ENCODE measurements around the gene ZNF609.

ZNF609 gene

DNA sequence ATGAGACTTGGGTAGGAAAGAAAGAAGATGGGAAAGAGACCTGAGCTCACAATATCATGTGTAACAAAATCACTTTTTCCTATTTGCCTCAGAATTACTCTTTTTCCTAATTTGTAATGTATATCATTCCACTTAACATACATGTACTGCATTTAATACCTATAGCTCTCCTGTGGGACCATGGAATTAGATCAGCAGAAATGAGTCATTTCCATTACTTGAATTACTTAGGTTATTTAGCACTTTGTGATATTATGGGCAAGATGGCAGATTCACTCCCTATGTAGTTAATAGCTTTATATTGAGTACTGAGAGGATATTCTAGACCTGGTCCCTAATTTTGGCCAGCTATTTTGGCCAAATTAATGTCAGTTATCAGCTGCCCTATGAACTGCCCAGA, 70.5 kb downstream of the ZNF609 start:
- Histone ChIP-seq H3K4me3 (ENCODE audit: low read depth in 1 of 5, low read length in 5 of 5) (no peak overlapping the region), H3K27me3 (ENCODE audit: control insufficient read depth in 5 of 5, insufficient read depth in 4 of 5, low read length in 5 of 5) (no peaks in the 10 kb centered on the region), H3K36me3 (ENCODE audit: control insufficient read depth in 5 of 5, insufficient read depth in 5 of 5, low read length in 5 of 5) (peaks cover 0 to 12% (median 5%) of the 10 kb centered on the region in 5 donors), H3K9me3 (ENCODE audit: control insufficient read depth in 5 of 5, low read length in 5 of 5) (no peaks in the 10 kb centered on the region), H3K9ac (ENCODE audit: low read length in 5 of 5) (no peak overlapping the region), H3K4me1 (ENCODE audit: control insufficient read depth in 5 of 5, insufficient read depth in 5 of 5, low read length in 5 of 5) (peaks cover 0 to under 1% (median 0%) of the 10 kb centered on the region in 5 donors), H3K27ac (ENCODE audit: low read depth, low read length) (no peak overlapping the region)

GRCh38 chr15:64532521-64533315, 72.3 kb downstream of the ZNF609 start:
- Histone ChIP-seq H3K4me1 (ENCODE audit: control insufficient read depth in 5 of 5, insufficient read depth in 5 of 5, low read length in 5 of 5) (peaks cover 0 to 6% (median 0%) of the 10 kb centered on the region in 5 donors), H3K36me3 (ENCODE audit: control insufficient read depth in 5 of 5, insufficient read depth in 5 of 5, low read length in 5 of 5) (peaks cover 0 to 12% (median 5%) of the 10 kb centered on the region in 5 donors), H3K27me3 (ENCODE audit: control insufficient read depth in 5 of 5, insufficient read depth in 4 of 5, low read length in 5 of 5) (no peaks in the 10 kb centered on the region), H3K9me3 (ENCODE audit: control insufficient read depth in 5 of 5, low read length in 5 of 5) (no peaks in the 10 kb centered on the region), H3K27ac (ENCODE audit: low read depth, low read length) (no peak overlapping the region), H3K9ac (ENCODE audit: low read length in 5 of 5) (no peak overlapping the region), H3K4me3 (ENCODE audit: low read depth in 1 of 5, low read length in 5 of 5) (no peak overlapping the region)

GRCh38 chr15:64535460-64536243, 75.3 kb downstream of the ZNF609 start:
- H3K4me1 ChIP-seq (ENCODE audit: control insufficient read depth in 5 of 5, insufficient read depth in 5 of 5, low read length in 5 of 5), result peaks cover 0 to 6% (median 0%) of the 10 kb centered on the region in 5 donors
- no peaks in the 10 kb centered on the region for H3K36me3 ChIP-seq (ENCODE audit: control insufficient read depth in 5 of 5, insufficient read depth in 5 of 5, low read length in 5 of 5)
- no peak overlapping the region for H3K27ac ChIP-seq (ENCODE audit: low read depth, low read length)
- no peak overlapping the region for H3K4me3 ChIP-seq (ENCODE audit: low read depth in 1 of 5, low read length in 5 of 5)
- H3K9me3 ChIP-seq (ENCODE audit: control insufficient read depth in 5 of 5, low read length in 5 of 5), result no peaks in the 10 kb centered on the region
- no peak overlapping the region for H3K9ac ChIP-seq (ENCODE audit: low read length in 5 of 5)
- no peaks in the 10 kb centered on the region for H3K27me3 ChIP-seq (ENCODE audit: control insufficient read depth in 5 of 5, insufficient read depth in 4 of 5, low read length in 5 of 5)

- no peak overlapping the region for H3K27ac ChIP-seq (ENCODE audit: low read depth, low read length)
- no peaks in the 10 kb centered on the region for H3K9me3 ChIP-seq (ENCODE audit: control insufficient read depth in 5 of 5, low read length in 5 of 5)
- peaks cover 0 to 6% (median 0%) of the 10 kb centered on the region in 5 donors for H3K4me1 ChIP-seq (ENCODE audit: control insufficient read depth in 5 of 5, insufficient read depth in 5 of 5, low read length in 5 of 5)
- no peaks in the 10 kb centered on the region for H3K27me3 ChIP-seq (ENCODE audit: control insufficient read depth in 5 of 5, insufficient read depth in 4 of 5, low read length in 5 of 5)
- no peak overlapping the region for H3K9ac ChIP-seq (ENCODE audit: low read length in 5 of 5)
- H3K36me3 ChIP-seq (ENCODE audit: control insufficient read depth in 5 of 5, insufficient read depth in 5 of 5, low read length in 5 of 5), result no peaks in the 10 kb centered on the region
- H3K4me3 ChIP-seq (ENCODE audit: low read depth in 1 of 5, low read length in 5 of 5), result no peak overlapping the region
Measured at GRCh38 chr15:64536244-64536836, 76.0 kb downstream of the ZNF609 start.

DNA sequence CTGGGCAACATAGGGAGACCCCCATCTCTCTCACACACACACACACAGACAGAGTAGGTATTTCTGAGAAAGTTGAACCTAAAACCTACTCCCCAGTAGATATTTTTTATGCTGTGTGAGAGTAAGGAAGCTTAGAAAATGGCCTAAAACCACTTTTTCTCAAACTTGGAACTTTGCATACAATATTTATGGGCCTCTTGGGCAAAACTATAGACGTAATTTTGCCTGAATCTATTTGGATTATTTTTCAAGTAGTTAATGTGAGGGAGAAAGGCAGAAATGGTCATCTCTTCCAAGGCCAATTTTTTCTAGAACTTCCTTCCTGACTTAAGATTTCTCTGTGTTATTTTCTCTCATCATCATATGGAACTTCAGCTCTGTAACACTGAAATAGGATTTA, 81.7 kb downstream of the ZNF609 start:
- peaks cover 0 to 3% (median 0%) of the 10 kb centered on the region in 5 donors for H3K36me3 ChIP-seq (ENCODE audit: control insufficient read depth in 5 of 5, insufficient read depth in 5 of 5, low read length in 5 of 5)
- H3K4me3 ChIP-seq (ENCODE audit: low read depth in 1 of 5, low read length in 5 of 5), result no peak overlapping the region
- peaks cover 0 to 2% (median 0%) of the 10 kb centered on the region in 5 donors for H3K4me1 ChIP-seq (ENCODE audit: control insufficient read depth in 5 of 5, insufficient read depth in 5 of 5, low read length in 5 of 5)
- no peak overlapping the region for H3K27ac ChIP-seq (ENCODE audit: low read depth, low read length)
- no peaks in the 10 kb centered on the region for H3K27me3 ChIP-seq (ENCODE audit: control insufficient read depth in 5 of 5, insufficient read depth in 4 of 5, low read length in 5 of 5)
- H3K9me3 ChIP-seq (ENCODE audit: control insufficient read depth in 5 of 5, low read length in 5 of 5), result no peaks in the 10 kb centered on the region
- no peak overlapping the region for H3K9ac ChIP-seq (ENCODE audit: low read length in 5 of 5)

- Histone ChIP-seq H3K36me3 (ENCODE audit: control insufficient read depth in 5 of 5, insufficient read depth in 5 of 5, low read length in 5 of 5) (peaks cover 0 to 3% (median 0%) of the 10 kb centered on the region in 5 donors), H3K4me3 (ENCODE audit: low read depth in 1 of 5, low read length in 5 of 5) (no peak overlapping the region), H3K27me3 (ENCODE audit: control insufficient read depth in 5 of 5, insufficient read depth in 4 of 5, low read length in 5 of 5) (no peaks in the 10 kb centered on the region), H3K4me1 (ENCODE audit: control insufficient read depth in 5 of 5, insufficient read depth in 5 of 5, low read length in 5 of 5) (peaks cover 0 to 2% (median 0%) of the 10 kb centered on the region in 5 donors), H3K9me3 (ENCODE audit: control insufficient read depth in 5 of 5, low read length in 5 of 5) (no peaks in the 10 kb centered on the region), H3K9ac (ENCODE audit: low read length in 5 of 5) (no peak overlapping the region), H3K27ac (ENCODE audit: low read depth, low read length) (no peak overlapping the region)
Measured at GRCh38 chr15:64544450-64544849, 84.1 kb downstream of the ZNF609 start.

GRCh38 chr15:64547275-64547674, 86.9 kb downstream of the ZNF609 start:
- no peaks in the 10 kb centered on the region for H3K27me3 ChIP-seq (ENCODE audit: control insufficient read depth in 5 of 5, insufficient read depth in 4 of 5, low read length in 5 of 5)
- peaks cover 0 to 3% (median 0%) of the 10 kb centered on the region in 5 donors for H3K36me3 ChIP-seq (ENCODE audit: control insufficient read depth in 5 of 5, insufficient read depth in 5 of 5, low read length in 5 of 5)
- H3K4me1 ChIP-seq (ENCODE audit: control insufficient read depth in 5 of 5, insufficient read depth in 5 of 5, low read length in 5 of 5), result no peaks in the 10 kb centered on the region
- no peaks in the 10 kb centered on the region for H3K9me3 ChIP-seq (ENCODE audit: control insufficient read depth in 5 of 5, low read length in 5 of 5)
- no peak overlapping the region for H3K4me3 ChIP-seq (ENCODE audit: low read depth in 1 of 5, low read length in 5 of 5)
- no peak overlapping the region for H3K9ac ChIP-seq (ENCODE audit: low read length in 5 of 5)
- H3K27ac ChIP-seq (ENCODE audit: low read depth, low read length), result no peak overlapping the region

DNA sequence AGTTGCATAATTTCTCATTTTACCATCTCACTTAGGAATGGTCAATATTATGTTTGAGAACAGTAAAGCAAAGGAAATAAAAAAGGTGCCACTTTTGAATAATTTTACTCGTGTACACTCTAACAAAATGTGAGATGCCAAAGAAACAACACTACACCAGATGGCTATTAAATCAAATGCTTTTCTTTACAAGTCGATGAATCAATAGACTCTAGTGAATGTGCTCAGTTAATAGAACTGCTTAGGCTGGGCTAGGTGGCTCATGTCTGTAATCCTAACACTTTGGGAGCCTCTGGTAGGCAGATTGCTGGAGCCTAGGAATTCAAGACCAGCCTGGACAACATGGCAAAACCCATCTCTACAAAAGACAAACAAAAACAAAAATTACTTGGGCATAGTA, 87.9 kb downstream of the ZNF609 start:
- H3K4me3 ChIP-seq (ENCODE audit: low read depth in 1 of 5, low read length in 5 of 5), result no peak overlapping the region
- no peaks in the 10 kb centered on the region for H3K9me3 ChIP-seq (ENCODE audit: control insufficient read depth in 5 of 5, low read length in 5 of 5)
- no peak overlapping the region for H3K27ac ChIP-seq (ENCODE audit: low read depth, low read length)
- H3K9ac ChIP-seq (ENCODE audit: low read length in 5 of 5), result no peak overlapping the region
- no peaks in the 10 kb centered on the region for H3K27me3 ChIP-seq (ENCODE audit: control insufficient read depth in 5 of 5, insufficient read depth in 4 of 5, low read length in 5 of 5)
- peaks cover 0 to 3% (median 0%) of the 10 kb centered on the region in 5 donors for H3K36me3 ChIP-seq (ENCODE audit: control insufficient read depth in 5 of 5, insufficient read depth in 5 of 5, low read length in 5 of 5)
- H3K4me1 ChIP-seq (ENCODE audit: control insufficient read depth in 5 of 5, insufficient read depth in 5 of 5, low read length in 5 of 5), result peaks cover 0 to 8% (median 5%) of the 10 kb centered on the region in 5 donors

DNA sequence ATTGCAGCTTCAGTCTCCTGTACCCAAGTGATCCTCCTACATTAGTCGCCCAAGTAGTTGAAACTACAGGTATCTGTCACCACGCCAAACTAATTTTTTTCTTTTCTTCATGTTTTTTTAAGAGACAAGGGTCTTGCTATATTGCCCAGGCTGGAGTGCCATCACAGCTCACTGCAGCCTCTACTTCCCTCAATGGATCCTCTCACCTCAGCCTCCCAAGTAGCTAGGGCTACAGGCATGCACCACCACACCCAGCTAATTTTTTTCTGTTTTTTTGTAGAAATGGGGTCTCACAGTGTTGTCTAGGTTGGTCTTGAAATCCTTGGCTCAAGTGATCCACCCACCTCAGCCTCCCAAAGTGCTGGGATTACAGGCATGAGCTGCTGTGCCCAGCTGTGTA, 89.5 kb downstream of the ZNF609 start:
- Histone ChIP-seq H3K27me3 (ENCODE audit: control insufficient read depth in 5 of 5, insufficient read depth in 4 of 5, low read length in 5 of 5) (no peaks in the 10 kb centered on the region), H3K9me3 (ENCODE audit: control insufficient read depth in 5 of 5, low read length in 5 of 5) (no peaks in the 10 kb centered on the region), H3K9ac (ENCODE audit: low read length in 5 of 5) (no peak overlapping the region), H3K4me3 (ENCODE audit: low read depth in 1 of 5, low read length in 5 of 5) (no peak overlapping the region), H3K4me1 (ENCODE audit: control insufficient read depth in 5 of 5, insufficient read depth in 5 of 5, low read length in 5 of 5) (peaks cover 0 to 8% (median 5%) of the 10 kb centered on the region in 5 donors), H3K27ac (ENCODE audit: low read depth, low read length) (no peak overlapping the region), H3K36me3 (ENCODE audit: control insufficient read depth in 5 of 5, insufficient read depth in 5 of 5, low read length in 5 of 5) (peaks cover 0 to 3% (median 0%) of the 10 kb centered on the region in 5 donors)
